HCT116 (cell line): ENCODE data around the gene PLPP7. TPM values are rescaled to one million over a fixed set of nuclear protein-coding genes. Genes with fewer than 3 reads are reported as not detected.

Experiments used
- ATAC-seq: fragments of 200-7000 bp; cut with Tn5 transposase; 2 replicates; pipeline ENCODE4 v1.9.1; 2020; ENCODE audit warnings: mild to moderate bottlenecking, moderate library complexity
- BruUV-seq: library from RNA; stranded (reverse); fragments of 400-500 nt; replicated peaks from 2 replicates; lab custom pipeline; 2021; lab: Mats Ljungman, UMichigan
- CTCF ChIA-PET: fragments of 300-600 bp; sonication (Branson Sonifier 250); formaldehyde crosslinking; loops from one replicate; lab custom pipeline; 2021; ENCODE audit warnings: antibody characterized with exemption; lab: Charles Lee
- POLR2A ChIA-PET: fragments of 300-600, 350-600 bp; sonication (Branson Sonifier 250); formaldehyde crosslinking; loops from one replicate; lab custom pipeline; 2021; ENCODE audit warnings: antibody characterized with exemption; lab: Charles Lee
- RAD21 ChIA-PET, 2 experiments: fragments of 300-600 bp; sonication (Branson Sonifier 250); formaldehyde crosslinking; loops; one replicate each; lab custom pipeline; 2023; ENCODE audit warnings: low total read pairs in 2 of 2; ENCODE audit not compliant: uncharacterized antibody in 2 of 2, unreplicated experiment in 2 of 2, low non-redundant PET in 1 of 2; lab: Charles Lee
- DNase-seq: peaks from one replicate; pipeline ENCODE4 v3.0.0-alpha.2; 2010; ENCODE audit warnings: low read depth, low spot score
- H2AFZ ChIP-seq: fragments of 200-600 bp; shearing (Covaris generic), sonication (generic); 2 replicates; pipeline ENCODE4 v1.6.1; 2017; ENCODE audit warnings: low read depth, mixed run types, mixed read lengths, antibody characterized with exemption, low read length; ENCODE audit not compliant: poor library complexity, severe bottlenecking
- H3K27ac ChIP-seq: 2 replicates; pipeline ENCODE4 v1.5.1; 2012; ENCODE audit warnings: low read depth, low read length
- H3K27me3 ChIP-seq: fragments of 200-600 bp; sonication (generic); 2 replicates; pipeline ENCODE4 v1.6.1; 2016; ENCODE audit warnings: mixed run types, low read length, mixed read lengths; ENCODE audit not compliant: insufficient read depth
- H3K36me3 ChIP-seq, 2 experiments: fragments of 200-500 bp in 1 of 2; fragments of 200-600 bp in 1 of 2; sonication (Bioruptor generic) in 1 of 2; sonication (generic) in 1 of 2; 2 replicates each; pipeline versions ENCODE4 v1.5.1 to v1.6.1; 2014 to 2016; ENCODE audit warnings: low read length in 2 of 2, inconsistent platforms in 1 of 2, mixed read lengths in 1 of 2, mixed run types in 1 of 2; ENCODE audit not compliant: insufficient read depth in 2 of 2, control insufficient read depth in 1 of 2
- H3K4me1 ChIP-seq, 2 experiments: fragments of 200-600 bp in 1 of 2; sonication (generic) in 1 of 2; 2 replicates each; pipeline versions ENCODE4 v1.5.1 to v1.6.1; 2012 to 2017; ENCODE audit warnings: low read length in 2 of 2, inconsistent platforms in 1 of 2, mild to moderate bottlenecking in 1 of 2, mixed read lengths in 1 of 2, mixed run types in 1 of 2, moderate library complexity in 1 of 2; ENCODE audit not compliant: insufficient read depth in 2 of 2, control insufficient read depth in 1 of 2
- H3K4me2 ChIP-seq: fragments of 200-600 bp; sonication (generic); 2 replicates; pipeline ENCODE4 v1.6.1; 2017; ENCODE audit warnings: mixed run types, low read length, mixed read lengths
- H3K4me3 ChIP-seq, 2 experiments: fragments of 200-600 bp in 1 of 2; sonication (generic) in 1 of 2; replicated peaks in 1 of 2; 2 replicates each; pipeline ENCODE4 v1.5.1; 2011 to 2016; ENCODE audit warnings: low read length in 2 of 2, control low read depth in 1 of 2, low read depth in 1 of 2, mild to moderate bottlenecking in 1 of 2, mixed read lengths in 1 of 2, mixed run types in 1 of 2
- H3K79me2 ChIP-seq: fragments of 200-600 bp; sonication (generic); 2 replicates; pipeline ENCODE4 v1.6.1; 2017; ENCODE audit warnings: mild to moderate bottlenecking, mixed run types, low read length, moderate library complexity, mixed read lengths; ENCODE audit not compliant: insufficient read depth
- H3K9ac ChIP-seq: fragments of 200-600 bp; sonication (generic); 2 replicates; pipeline ENCODE4 v1.6.1; 2016; ENCODE audit warnings: low read length, mixed read lengths
- H3K9me2 ChIP-seq: fragments of 200-600 bp; sonication (generic), shearing (Covaris generic); 2 replicates; pipeline ENCODE4 v1.6.1; 2017; ENCODE audit warnings: mixed run types, mild to moderate bottlenecking, moderate library complexity; ENCODE audit not compliant: insufficient read depth
- H3K9me3 ChIP-seq, 2 experiments: fragments of 200-500 bp in 1 of 2; fragments of 200-600 bp in 1 of 2; sonication (Bioruptor generic) in 1 of 2; sonication (generic) in 1 of 2; 2 replicates each; pipeline ENCODE4 v1.6.1; 2014 to 2017; ENCODE audit warnings: low read length in 2 of 2, mixed read lengths in 2 of 2, inconsistent platforms in 1 of 2, low read depth in 1 of 2, mild to moderate bottlenecking in 1 of 2, mixed run types in 1 of 2, moderate library complexity in 1 of 2; ENCODE audit not compliant: control insufficient read depth in 1 of 2, insufficient read depth in 1 of 2
- H4K20me1 ChIP-seq: fragments of 200-600 bp; sonication (generic), shearing (Covaris generic); 2 replicates; pipeline ENCODE4 v1.6.1; 2017; ENCODE audit warnings: mixed run types, mild to moderate bottlenecking, moderate library complexity; ENCODE audit not compliant: insufficient read depth
- MAX ChIP-seq: IDR thresholded peaks from 2 replicates; pipeline ENCODE4 v1.6.1; 2012
- REST ChIP-seq: IDR thresholded peaks from 2 replicates; pipeline ENCODE4 v1.6.1; 2012; ENCODE audit warnings: low read depth
- intact Hi-C: fragments of 100-400 bp; cut with micrococcal nuclease; formaldehyde crosslinking; loops from 2 replicates; pipeline ENCODE4 v1.10.0; 2022
- total RNA-seq: library from RNA; stranded (reverse); gene quantifications from one replicate; pipeline ENCODE4 v1.2.1, GENCODE V29; 2021; ENCODE audit not compliant: unreplicated experiment

Gene PLPP7
- total RNA-seq, 1 experiment from 2014 or later: 0.37 TPM

GRCh38 chr9:131274674-131275331, 14.7 kb upstream of the PLPP7 start:
- H3K4me3 ChIP-seq: no peak overlapping the region
- POLR2A ChIA-PET: no interaction called here
- TF ChIP-seq REST: no peak
- TF ChIP-seq, all 23 proteins: peak for 0
- no peaks in the 10 kb centered on the region for H3K9me3 ChIP-seq
- no peak overlapping the region for H3K4me2 ChIP-seq
- BruUV-seq: no TSS peak
- H3K36me3 ChIP-seq: no peaks in the 10 kb centered on the region
- ChIA-PET RAD21 (interaction anchor here (0.6 to 0.7 kb wide), 2 partner anchors 33 to 61 kb away, joined by 3 to 7 read pairs; no protein-coding TSS in a partner anchor), CTCF (no interaction called here)
- no peak overlapping the region for H2AFZ ChIP-seq
- H3K9ac ChIP-seq: no peak overlapping the region
- no peak for ATAC-seq
- no peak overlapping the region for H3K27ac ChIP-seq
- no peaks in the 10 kb centered on the region for H3K9me2 ChIP-seq
- H3K27me3 ChIP-seq: no peaks in the 10 kb centered on the region
- intact Hi-C loops: no loop called here
- no peaks in the 10 kb centered on the region for H3K79me2 ChIP-seq
- H4K20me1 ChIP-seq: no peaks in the 10 kb centered on the region
- no peak for DNase-seq
- H3K4me1 ChIP-seq: peaks cover 0 to 8% of the 10 kb centered on the region in 2 experiments; a peak in 1 of 4 replicates

- peaks cover 0 to 8% of the 10 kb centered on the region in 2 experiments; a peak in 1 of 4 replicates for H3K4me1 ChIP-seq
- no peak overlapping the region for H3K4me3 ChIP-seq
- H3K4me2 ChIP-seq: no peak overlapping the region
- BruUV-seq: no TSS peak
- DNase-seq (no peak), ATAC-seq (no peak)
- CTCF ChIA-PET: no interaction called here
- no peaks in the 10 kb centered on the region for H4K20me1 ChIP-seq
- no peaks in the 10 kb centered on the region for H3K36me3 ChIP-seq
- intact Hi-C loops: no loop called here
- TF ChIP-seq MAX: no peak
- RAD21 ChIA-PET: interaction anchor here (0.6 to 0.7 kb wide), 2 partner anchors 34 to 61 kb away, joined by 3 to 7 read pairs; no protein-coding TSS in a partner anchor
- no peak overlapping the region for H3K27ac ChIP-seq
- H2AFZ ChIP-seq: no peak overlapping the region
- no peaks in the 10 kb centered on the region for H3K27me3 ChIP-seq
- H3K9me2 ChIP-seq: no peaks in the 10 kb centered on the region
- no peaks in the 10 kb centered on the region for H3K9me3 ChIP-seq
- no peak overlapping the region for H3K9ac ChIP-seq
- no peaks in the 10 kb centered on the region for H3K79me2 ChIP-seq
- POLR2A ChIA-PET: no interaction called here
These were observed 14.0 kb upstream of the PLPP7 start for GRCh38 chr9:131275332-131276093.
